ENCODE data around the gene RBM10.

Gene RBM10

DNA sequence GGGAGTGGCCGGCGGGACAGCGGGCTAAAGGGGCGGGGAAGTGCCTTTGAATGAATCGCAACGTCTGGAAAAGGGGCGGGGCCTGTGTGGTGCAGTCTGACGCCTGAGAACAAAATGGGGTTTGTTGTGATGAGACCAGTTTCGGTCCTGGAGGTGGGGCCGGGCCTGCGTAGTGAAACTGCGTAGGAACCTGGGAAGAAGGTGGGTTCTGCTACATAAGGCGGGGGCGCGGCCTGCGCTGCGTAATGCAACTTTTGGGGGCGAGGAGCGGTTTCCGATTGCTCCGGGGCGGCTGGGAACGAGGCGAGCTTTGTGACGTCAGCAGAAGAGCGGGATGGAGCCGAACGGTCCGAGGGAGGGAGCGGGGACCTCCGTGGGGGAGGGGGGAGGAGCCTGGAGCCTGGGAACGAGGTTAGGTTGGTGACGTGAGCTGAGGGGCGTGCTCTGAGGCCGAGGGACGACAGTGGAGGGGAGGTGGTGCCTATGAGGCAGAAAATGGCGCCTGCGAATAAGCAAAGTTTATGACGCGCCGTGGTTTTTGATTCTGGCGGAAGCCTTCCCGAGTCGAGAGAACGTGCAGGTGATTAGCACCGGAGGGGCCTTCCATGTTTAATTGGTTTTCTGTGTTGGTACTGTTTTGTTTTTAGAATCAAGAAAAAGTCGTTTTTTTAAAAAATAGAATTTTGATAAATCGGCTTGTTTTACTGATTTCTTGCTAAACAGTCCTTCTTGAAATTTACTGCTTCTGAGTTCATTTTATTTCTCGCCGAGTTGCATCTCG is 88.5 kb downstream of the RBM10 start:
- H3K4me3 ChIP-seq (ENCODE audit: control insufficient read depth, low read depth, low read length): peak overlapping the region; percentile 59
- DNase-seq (ENCODE audit: low read depth): peak; percentile 97
- TF ChIP-seq, protein P1, sequence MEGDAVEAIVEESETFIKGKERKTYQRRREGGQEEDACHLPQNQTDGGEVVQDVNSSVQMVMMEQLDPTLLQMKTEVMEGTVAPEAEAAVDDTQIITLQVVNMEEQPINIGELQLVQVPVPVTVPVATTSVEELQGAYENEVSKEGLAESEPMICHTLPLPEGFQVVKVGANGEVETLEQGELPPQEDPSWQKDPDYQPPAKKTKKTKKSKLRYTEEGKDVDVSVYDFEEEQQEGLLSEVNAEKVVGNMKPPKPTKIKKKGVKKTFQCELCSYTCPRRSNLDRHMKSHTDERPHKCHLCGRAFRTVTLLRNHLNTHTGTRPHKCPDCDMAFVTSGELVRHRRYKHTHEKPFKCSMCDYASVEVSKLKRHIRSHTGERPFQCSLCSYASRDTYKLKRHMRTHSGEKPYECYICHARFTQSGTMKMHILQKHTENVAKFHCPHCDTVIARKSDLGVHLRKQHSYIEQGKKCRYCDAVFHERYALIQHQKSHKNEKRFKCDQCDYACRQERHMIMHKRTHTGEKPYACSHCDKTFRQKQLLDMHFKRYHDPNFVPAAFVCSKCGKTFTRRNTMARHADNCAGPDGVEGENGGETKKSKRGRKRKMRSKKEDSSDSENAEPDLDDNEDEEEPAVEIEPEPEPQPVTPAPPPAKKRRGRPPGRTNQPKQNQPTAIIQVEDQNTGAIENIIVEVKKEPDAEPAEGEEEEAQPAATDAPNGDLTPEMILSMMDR (conservative IDR thresholded peaks at IDR 0.05; ENCODE audit: control insufficient read depth, insufficient read depth, low read depth, low read length): no peak

DNA sequence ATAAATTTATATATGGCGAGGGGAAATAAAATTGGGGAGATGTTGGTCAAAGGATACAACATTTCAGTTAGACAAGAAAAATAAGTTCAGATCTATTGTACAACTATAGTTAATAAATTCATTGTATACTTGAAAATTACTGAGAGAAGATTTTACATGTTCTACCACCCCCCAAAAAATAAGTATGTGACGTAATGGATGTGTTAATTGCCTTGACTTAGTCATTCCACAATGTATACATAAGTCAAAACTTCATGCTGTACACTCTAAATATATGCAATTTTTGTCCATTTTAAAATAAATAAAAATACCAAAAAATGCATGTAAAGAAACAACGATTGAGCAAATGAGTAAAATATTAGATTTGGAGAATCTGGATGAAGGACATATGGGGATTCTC is 89.6 kb downstream of the RBM10 start:
- TF ChIP-seq, protein P1 (conservative IDR thresholded peaks at IDR 0.05; ENCODE audit: control insufficient read depth, insufficient read depth, low read depth, low read length): no peak
- H3K4me3 ChIP-seq (ENCODE audit: control insufficient read depth, low read depth, low read length): peak overlapping the region; percentile 59
- DNase-seq (ENCODE audit: low read depth): peak; percentile 60

DNA sequence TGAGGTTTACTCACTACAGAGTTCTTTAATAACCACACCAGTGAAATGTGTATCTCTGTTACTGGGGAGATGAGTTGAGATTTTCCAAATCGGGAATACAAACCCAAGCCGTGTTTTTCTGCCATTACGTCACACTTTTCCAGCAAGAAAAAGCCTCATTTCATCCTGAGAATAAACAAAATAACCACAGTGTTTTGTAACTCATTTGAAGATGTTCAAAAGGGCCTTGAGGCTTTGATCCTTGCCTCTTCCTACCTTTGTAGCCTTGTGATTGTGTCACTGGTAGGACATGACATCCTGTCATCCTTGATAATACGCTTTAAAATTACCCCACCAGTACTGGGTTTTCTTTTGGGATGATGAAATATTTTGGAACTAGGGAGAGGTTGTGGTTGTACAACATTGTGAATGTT is 90.7 kb downstream of the RBM10 start:
- TF ChIP-seq, protein P1 (conservative IDR thresholded peaks at IDR 0.05; ENCODE audit: control insufficient read depth, insufficient read depth, low read depth, low read length): no peak
- DNase-seq (ENCODE audit: low read depth): peak; percentile 57
- H3K4me3 ChIP-seq (ENCODE audit: control insufficient read depth, low read depth, low read length): no peak overlapping the region
